NOMO-1 treated with dmso at 0.1 percent for 144 hours (cell line): ENCODE measurements around the gene CYGB.
"Not testable (repeated sequence)": the region's sequence is repeated elsewhere in the genome, so short reads cannot be mapped to it uniquely, and the experiment has no call there.

Source experiments
- DNase-seq: peaks from one replicate; lab custom pipeline; 2025; ENCODE audit not compliant: unreplicated experiment; lab: John Stamatoyannopoulos, UW

Gene CYGB

GRCh38 chr17:76538941-76539570, 1.5 kb upstream of the CYGB start:
- no peak for DNase-seq

- DNase-seq, result no peak
These were observed 897 bp upstream of the CYGB start for GRCh38 chr17:76538281-76538931.

GRCh38 chr17:76537288-76537577, 276 bp downstream of the CYGB start:
- no peak for DNase-seq

- DNase-seq, result no peak
These were observed 810 bp downstream of the CYGB start for GRCh38 chr17:76536511-76537287.

- no peak for DNase-seq
These were observed 1.6 kb downstream of the CYGB start for GRCh38 chr17:76535788-76536510.

- DNase-seq, result no peak
These were observed 2.4 kb downstream of the CYGB start for GRCh38 chr17:76534831-76535732.

GRCh38 chr17:76533640-76534359, 3.7 kb downstream of the CYGB start:
- DNase-seq, result not testable (repeated sequence)

GRCh38 chr17:76532072-76532651, 5.3 kb downstream of the CYGB start:
- no peak for DNase-seq

GRCh38 chr17:76531486-76532038, 5.9 kb downstream of the CYGB start:
- no peak for DNase-seq

GRCh38 chr17:76530811-76531485, 6.6 kb downstream of the CYGB start:
- no peak for DNase-seq

GRCh38 chr17:76530095-76530723, 7.3 kb downstream of the CYGB start:
- DNase-seq, result no peak

- DNase-seq, result no peak
These were observed 8.1 kb downstream of the CYGB start for GRCh38 chr17:76529224-76530094.

- DNase-seq, result no peak
These were observed 8.8 kb downstream of the CYGB start for GRCh38 chr17:76528528-76529223.

- DNase-seq, result no peak
These were observed 9.4 kb downstream of the CYGB start for GRCh38 chr17:76528156-76528527.

- DNase-seq, result no peak
These were observed 9.9 kb downstream of the CYGB start for GRCh38 chr17:76527430-76528111.

- DNase-seq, result not testable (repeated sequence)
These were observed 10.5 kb downstream of the CYGB start for GRCh38 chr17:76527016-76527415.
